MM.1S (cell line): Measurements from ENCODE around the gene CHM.
"Not testable (repeated sequence)": the region's sequence is repeated elsewhere in the genome, so short reads cannot be mapped to it uniquely, and the experiment has no call there.

ENCODE experiments used
- DNase-seq: peaks from one replicate; pipeline ENCODE4 v3.0.0-alpha.2; 2015
- H2AFZ ChIP-seq: fragments of 300-600 bp; sonication (generic); 2 replicates; pipeline ENCODE4 v1.6.0; 2016; ENCODE audit warnings: antibody characterized with exemption, low read length
- H3F3A ChIP-seq: fragments of 300-600 bp; sonication (generic); 2 replicates; pipeline ENCODE4 v1.6.1; 2016; ENCODE audit warnings: mild to moderate bottlenecking, antibody characterized with exemption, low read length, moderate library complexity, mixed read lengths; ENCODE audit not compliant: insufficient read depth
- H3K27ac ChIP-seq: fragments of 300-600 bp; sonication (generic); 2 replicates; pipeline ENCODE4 v1.5.1; 2016; ENCODE audit warnings: mild to moderate bottlenecking, low read length
- H3K27me3 ChIP-seq: fragments of 300-600 bp; sonication (generic); replicated peaks from 2 replicates; pipeline ENCODE4 v1.6.0; 2016; ENCODE audit warnings: low read length; ENCODE audit not compliant: insufficient read depth
- H3K36me3 ChIP-seq: fragments of 300-600 bp; sonication (generic); replicated peaks from 2 replicates; pipeline ENCODE4 v1.6.1; 2016; ENCODE audit warnings: mild to moderate bottlenecking, low read length, mixed read lengths; ENCODE audit not compliant: insufficient read depth
- H3K4me1 ChIP-seq: fragments of 300-600 bp; sonication (generic); 2 replicates; pipeline ENCODE4 v1.6.1; 2016; ENCODE audit warnings: low read length, mixed read lengths
- H3K4me2 ChIP-seq: fragments of 300-600 bp; sonication (generic); 2 replicates; pipeline ENCODE4 v1.6.0; 2016; ENCODE audit warnings: low read depth, low read length
- H3K4me3 ChIP-seq: fragments of 300-600 bp; sonication (generic); 2 replicates; pipeline ENCODE4 v1.5.1; 2016; ENCODE audit warnings: low read length, mixed read lengths
- H3K79me2 ChIP-seq: fragments of 300-600 bp; sonication (generic); 2 replicates; pipeline ENCODE4 v1.6.1; 2016; ENCODE audit warnings: mixed run types, low read length, mixed read lengths
- H3K9ac ChIP-seq: fragments of 300-600 bp; sonication (generic); 2 replicates; pipeline ENCODE4 v1.6.1; 2016; ENCODE audit warnings: low read length, mixed read lengths
- H3K9me2 ChIP-seq: fragments of 300-600 bp; sonication (generic); replicated peaks from 2 replicates; pipeline ENCODE4 v1.6.1; 2016; ENCODE audit warnings: mild to moderate bottlenecking, low read length, mixed read lengths; ENCODE audit not compliant: insufficient read depth
- H3K9me3 ChIP-seq: fragments of 300-600 bp; sonication (generic); replicated peaks from 2 replicates; pipeline ENCODE4 v1.6.1; 2016; ENCODE audit warnings: mild to moderate bottlenecking, low read length, mixed read lengths; ENCODE audit not compliant: insufficient read depth
- H4K20me1 ChIP-seq: fragments of 300-600 bp; sonication (generic); 2 replicates; pipeline ENCODE4 v1.6.1; 2016; ENCODE audit warnings: mild to moderate bottlenecking, low read length, moderate library complexity, mixed read lengths; ENCODE audit not compliant: insufficient read depth
- CTCF ChIP-seq: fragments of 300-600 bp; sonication (generic); IDR thresholded peaks from 2 replicates; pipeline ENCODE4 v1.5.1; 2016; ENCODE audit warnings: antibody characterized with exemption, low read length, mixed read lengths
- EZH2 ChIP-seq: fragments of 300-600 bp; sonication (generic); optimal IDR thresholded peaks from 2 replicates; pipeline ENCODE3; 2017; ENCODE audit warnings: low read depth, mild to moderate bottlenecking, antibody characterized with exemption, low read length, mixed read lengths
- EZH2phosphoT487 ChIP-seq: fragments of 300-600 bp; sonication (generic); IDR thresholded peaks from 2 replicates; pipeline ENCODE4 v1.6.1; 2018; ENCODE audit warnings: antibody characterized with exemption, low read length

CHM gene

GRCh38 chrX:86016139-86016538 is 31.2 kb downstream of the CHM start:
- no peak overlapping the region for H2AFZ ChIP-seq
- no peaks in the 10 kb centered on the region for H3K27me3 ChIP-seq
- H3K27ac ChIP-seq, result no peak overlapping the region
- no peaks in the 10 kb centered on the region for H3F3A ChIP-seq
- H3K4me2 ChIP-seq, result no peak overlapping the region
- no peak for DNase-seq
- TF ChIP-seq EZH2 (no peak), EZH2phosphoT487 (no peak), CTCF (no peak)
- H4K20me1 ChIP-seq, result no peaks in the 10 kb centered on the region
- no peaks in the 10 kb centered on the region for H3K9me2 ChIP-seq
- no peaks in the 10 kb centered on the region for H3K4me1 ChIP-seq
- no peak overlapping the region for H3K9ac ChIP-seq
- no peaks in the 10 kb centered on the region for H3K79me2 ChIP-seq
- no peaks in the 10 kb centered on the region for H3K36me3 ChIP-seq
- no peaks in the 10 kb centered on the region for H3K9me3 ChIP-seq
- no peak overlapping the region for H3K4me3 ChIP-seq

- H3K79me2 ChIP-seq, H3K36me3 ChIP-seq, H4K20me1 ChIP-seq, H3K9me2 ChIP-seq, DNase-seq, H3K4me1 ChIP-seq, H3K9me3 ChIP-seq, H3K4me2 ChIP-seq, H3K9ac ChIP-seq, H3K27ac ChIP-seq, H3F3A ChIP-seq, H2AFZ ChIP-seq, H3K4me3 ChIP-seq, H3K27me3 ChIP-seq: not testable (repeated sequence)
Measured at GRCh38 chrX:86014959-86015358, 32.4 kb downstream of the CHM start.

- H3K4me2 ChIP-seq, result no peak overlapping the region
- no peaks in the 10 kb centered on the region for H3K79me2 ChIP-seq
- no peaks in the 10 kb centered on the region for H3K9me2 ChIP-seq
- no peaks in the 10 kb centered on the region for H3K27me3 ChIP-seq
- no peaks in the 10 kb centered on the region for H4K20me1 ChIP-seq
- H3K9me3 ChIP-seq, result no peaks in the 10 kb centered on the region
- H3K4me3 ChIP-seq, result no peak overlapping the region
- no peaks in the 10 kb centered on the region for H3K36me3 ChIP-seq
- TF ChIP-seq CTCF, result no peak
- TF ChIP-seq EZH2phosphoT487, result no peak
- TF ChIP-seq EZH2, result no peak
- DNase-seq, result no peak
- no peak overlapping the region for H3K9ac ChIP-seq
- H3K27ac ChIP-seq, result no peak overlapping the region
- no peaks in the 10 kb centered on the region for H3F3A ChIP-seq
- no peaks in the 10 kb centered on the region for H3K4me1 ChIP-seq
- H2AFZ ChIP-seq, result no peak overlapping the region
Measured at GRCh38 chrX:86014421-86014820, 32.9 kb downstream of the CHM start.

GRCh38 chrX:86013792-86014191 is 33.6 kb downstream of the CHM start:
- Histone ChIP-seq H3K36me3 (no peaks in the 10 kb centered on the region), H3K4me2 (no peak overlapping the region), H3F3A (no peaks in the 10 kb centered on the region), H3K27me3 (no peaks in the 10 kb centered on the region), H3K9me3 (no peaks in the 10 kb centered on the region), H3K4me1 (no peaks in the 10 kb centered on the region), H2AFZ (no peak overlapping the region), H3K27ac (no peak overlapping the region), H3K79me2 (peaks cover 6% of the 10 kb centered on the region; the same call in 1 of the 2 replicates), H4K20me1 (no peaks in the 10 kb centered on the region), H3K4me3 (no peak overlapping the region), H3K9ac (no peak overlapping the region), H3K9me2 (no peaks in the 10 kb centered on the region)
- DNase-seq, result no peak
- TF ChIP-seq CTCF (no peak), EZH2phosphoT487 (no peak), EZH2 (no peak)
